Uterus (tissue), 2 donors: Measurements from ENCODE around the gene LCNL1.

Experiments used
- POLR2A ChIP-seq, 2 donors: fragments of 450-650 bp; IDR thresholded peaks; one replicate each; pipeline ENCODE4 v1.6.1; 2016; ENCODE audit warnings: antibody characterized with exemption in 2 of 2, mild to moderate bottlenecking in 1 of 2, moderate library complexity in 1 of 2
- TF ChIP-seq, protein P1 (sequence below), 4 experiments: fragments of 200-600 bp in 2 of 4; fragments of 450-650 bp in 2 of 4; sonication (generic) in 2 of 4; IDR thresholded peaks; one replicate each; pipeline ENCODE4 v1.5.1; 2016 to 2019; ENCODE audit warnings: antibody characterized with exemption in 4 of 4, mild to moderate bottlenecking in 2 of 4, moderate library complexity in 1 of 4

GRCh38 chr9:136957461-136957860, 25.3 kb upstream of the LCNL1 start:
- no peak for TF ChIP-seq POLR2A (IDR thresholded peaks at IDR 0.05)
- TF ChIP-seq, protein P1, sequence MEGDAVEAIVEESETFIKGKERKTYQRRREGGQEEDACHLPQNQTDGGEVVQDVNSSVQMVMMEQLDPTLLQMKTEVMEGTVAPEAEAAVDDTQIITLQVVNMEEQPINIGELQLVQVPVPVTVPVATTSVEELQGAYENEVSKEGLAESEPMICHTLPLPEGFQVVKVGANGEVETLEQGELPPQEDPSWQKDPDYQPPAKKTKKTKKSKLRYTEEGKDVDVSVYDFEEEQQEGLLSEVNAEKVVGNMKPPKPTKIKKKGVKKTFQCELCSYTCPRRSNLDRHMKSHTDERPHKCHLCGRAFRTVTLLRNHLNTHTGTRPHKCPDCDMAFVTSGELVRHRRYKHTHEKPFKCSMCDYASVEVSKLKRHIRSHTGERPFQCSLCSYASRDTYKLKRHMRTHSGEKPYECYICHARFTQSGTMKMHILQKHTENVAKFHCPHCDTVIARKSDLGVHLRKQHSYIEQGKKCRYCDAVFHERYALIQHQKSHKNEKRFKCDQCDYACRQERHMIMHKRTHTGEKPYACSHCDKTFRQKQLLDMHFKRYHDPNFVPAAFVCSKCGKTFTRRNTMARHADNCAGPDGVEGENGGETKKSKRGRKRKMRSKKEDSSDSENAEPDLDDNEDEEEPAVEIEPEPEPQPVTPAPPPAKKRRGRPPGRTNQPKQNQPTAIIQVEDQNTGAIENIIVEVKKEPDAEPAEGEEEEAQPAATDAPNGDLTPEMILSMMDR (IDR thresholded peaks at IDR 0.05) = no peak
